KMS-11 (cell line): Measurements from ENCODE around the gene PRDM16.

ENCODE experiments used
- H2AFZ ChIP-seq: fragments of 200-600 bp; sonication (generic); 2 replicates; pipeline ENCODE4 v1.6.1; 2016; ENCODE audit warnings: antibody characterized with exemption, mixed run types, low read depth
- H3K27ac ChIP-seq: fragments of 200-600 bp; sonication (generic); 2 replicates; pipeline ENCODE4 v1.6.1; 2016; ENCODE audit warnings: mild to moderate bottlenecking, mixed run types
- H3K27me3 ChIP-seq: fragments of 200-600 bp; sonication (generic); 2 replicates; pipeline ENCODE4 v1.6.1; 2017; ENCODE audit warnings: mild to moderate bottlenecking, low read depth, mixed run types, moderate library complexity; ENCODE audit not compliant: insufficient read depth
- H3K36me3 ChIP-seq: fragments of 200-600 bp; sonication (generic); 2 replicates; pipeline ENCODE4 v1.6.1; 2017; ENCODE audit warnings: mild to moderate bottlenecking, mixed run types; ENCODE audit not compliant: insufficient read depth
- H3K4me1 ChIP-seq: fragments of 200-600 bp; sonication (generic); 2 replicates; pipeline ENCODE4 v1.6.1; 2016; ENCODE audit warnings: mild to moderate bottlenecking, low read depth, mixed run types; ENCODE audit not compliant: poor library complexity, severe bottlenecking
- H3K4me2 ChIP-seq: fragments of 200-600 bp; sonication (generic); 2 replicates; pipeline ENCODE4 v1.7.0; 2016; ENCODE audit warnings: mild to moderate bottlenecking, mixed run types
- H3K4me3 ChIP-seq: fragments of 200-600 bp; sonication (generic); IDR thresholded peaks from 2 replicates; pipeline ENCODE4 v1.6.1; 2017; ENCODE audit warnings: low read depth, low read length, mixed read lengths; ENCODE audit not compliant: insufficient read depth
- H3K79me2 ChIP-seq: fragments of 200-600 bp; sonication (generic); 2 replicates; pipeline ENCODE4 v1.6.1; 2016; ENCODE audit warnings: low read depth, mixed run types; ENCODE audit not compliant: insufficient read depth
- H3K9ac ChIP-seq: fragments of 200-600 bp; sonication (generic); 2 replicates; pipeline ENCODE4 v1.6.1; 2016; ENCODE audit warnings: mild to moderate bottlenecking, mixed run types
- H4K20me1 ChIP-seq: fragments of 200-600 bp; sonication (generic); 2 replicates; pipeline ENCODE4 v1.6.1; 2016; ENCODE audit warnings: mild to moderate bottlenecking, mixed run types; ENCODE audit not compliant: insufficient read depth
- CTCF ChIP-seq: fragments of 200-600 bp; sonication (generic); conservative IDR thresholded peaks from 2 replicates; pipeline ENCODE4 v1.6.1; 2017; ENCODE audit warnings: low read depth, mild to moderate bottlenecking, antibody characterized with exemption, low read length, moderate library complexity, mixed read lengths

The PRDM16 gene

GRCh38 chr1:3050603-3051002 lies 18.4 kb upstream of the PRDM16 start:
- H3K4me1 ChIP-seq = no peaks in the 10 kb centered on the region
- H3K79me2 ChIP-seq = no peaks in the 10 kb centered on the region
- no peak overlapping the region for H3K4me2 ChIP-seq
- peaks cover 8% of the 10 kb centered on the region for H3K27me3 ChIP-seq
- H3K27ac ChIP-seq = no peak overlapping the region
- TF ChIP-seq CTCF = no peak
- no peaks in the 10 kb centered on the region for H3K36me3 ChIP-seq
- H3K4me3 ChIP-seq = no peak overlapping the region
- no peak overlapping the region for H2AFZ ChIP-seq
- H4K20me1 ChIP-seq = no peaks in the 10 kb centered on the region
- H3K9ac ChIP-seq = no peak overlapping the region

- Histone ChIP-seq H3K9ac (no peak overlapping the region), H2AFZ (no peak overlapping the region), H3K27ac (no peak overlapping the region), H4K20me1 (no peaks in the 10 kb centered on the region), H3K27me3 (peaks cover 8% of the 10 kb centered on the region), H3K4me2 (no peak overlapping the region), H3K4me1 (no peaks in the 10 kb centered on the region), H3K79me2 (no peaks in the 10 kb centered on the region), H3K36me3 (no peaks in the 10 kb centered on the region), H3K4me3 (no peak overlapping the region)
- TF ChIP-seq CTCF = no peak
Observed at GRCh38 chr1:3051270-3052268, 17.4 kb upstream of the PRDM16 start.

- no peak overlapping the region for H3K4me2 ChIP-seq
- no peaks in the 10 kb centered on the region for H4K20me1 ChIP-seq
- H3K36me3 ChIP-seq = no peaks in the 10 kb centered on the region
- H3K4me3 ChIP-seq = no peak overlapping the region
- H3K27me3 ChIP-seq = peaks cover 8% of the 10 kb centered on the region
- H2AFZ ChIP-seq = no peak overlapping the region
- TF ChIP-seq CTCF = no peak
- no peaks in the 10 kb centered on the region for H3K4me1 ChIP-seq
- H3K27ac ChIP-seq = no peak overlapping the region
- H3K79me2 ChIP-seq = no peaks in the 10 kb centered on the region
- H3K9ac ChIP-seq = no peak overlapping the region
Observed at GRCh38 chr1:3052501-3052900, 16.5 kb upstream of the PRDM16 start.

- Histone ChIP-seq H3K9ac (no peak overlapping the region), H3K79me2 (no peaks in the 10 kb centered on the region), H3K4me1 (no peaks in the 10 kb centered on the region), H3K36me3 (no peaks in the 10 kb centered on the region), H4K20me1 (no peaks in the 10 kb centered on the region), H3K27ac (no peak overlapping the region), H2AFZ (no peak overlapping the region), H3K4me2 (no peak overlapping the region), H3K27me3 (peaks cover 13% of the 10 kb centered on the region), H3K4me3 (no peak overlapping the region)
- TF ChIP-seq CTCF = no peak
Observed at GRCh38 chr1:3053366-3053980, 15.5 kb upstream of the PRDM16 start.
